Stimulated activated CD4-positive, alpha-beta T cell treated with anti-CD3 and anti-CD28 coated beads, Interleukin-1b, Interleukin-23, amount 100 ng/mL, for 24 hours (primary cell): Measurements from ENCODE around the gene DNASE1L1.

ENCODE experiments used
- DNase-seq, 4 experiments: peaks; one replicate each; pipeline ENCODE4 v3.0.0-alpha.2; 2020; ENCODE audit warnings: low read depth in 4 of 4, low spot score in 1 of 4

DNASE1L1 gene

DNA sequence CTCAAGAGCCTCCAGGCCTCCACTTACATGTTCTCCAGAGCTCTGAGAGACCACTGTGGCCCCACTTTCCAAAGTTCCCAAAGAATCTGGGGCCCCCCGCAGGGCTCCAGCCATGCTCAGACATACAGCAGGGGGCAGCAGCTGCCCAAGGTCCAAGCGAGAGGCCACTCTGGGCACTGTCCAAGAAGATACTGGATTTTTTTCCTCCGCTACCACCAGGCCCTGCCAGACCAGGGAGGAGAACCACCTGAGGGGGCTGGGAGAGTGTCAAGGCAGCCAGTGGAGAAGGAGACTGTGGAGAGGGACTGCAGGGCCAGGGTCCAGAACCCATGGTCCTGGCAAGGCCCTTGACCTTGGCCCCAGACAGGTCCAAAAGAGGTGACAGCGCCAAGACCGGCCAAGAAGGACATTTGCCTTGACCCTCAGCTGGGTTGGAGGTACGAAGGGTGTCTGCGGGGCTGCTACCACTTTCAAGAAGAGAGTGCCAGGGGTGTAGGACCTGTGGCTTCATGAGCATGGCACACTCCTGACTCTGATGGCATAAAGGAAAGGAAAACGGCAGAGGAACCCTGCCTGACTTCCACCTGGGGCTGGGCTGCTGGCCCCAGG lies 24.7 kb downstream of the DNASE1L1 start:
- no peak for DNase-seq

DNA sequence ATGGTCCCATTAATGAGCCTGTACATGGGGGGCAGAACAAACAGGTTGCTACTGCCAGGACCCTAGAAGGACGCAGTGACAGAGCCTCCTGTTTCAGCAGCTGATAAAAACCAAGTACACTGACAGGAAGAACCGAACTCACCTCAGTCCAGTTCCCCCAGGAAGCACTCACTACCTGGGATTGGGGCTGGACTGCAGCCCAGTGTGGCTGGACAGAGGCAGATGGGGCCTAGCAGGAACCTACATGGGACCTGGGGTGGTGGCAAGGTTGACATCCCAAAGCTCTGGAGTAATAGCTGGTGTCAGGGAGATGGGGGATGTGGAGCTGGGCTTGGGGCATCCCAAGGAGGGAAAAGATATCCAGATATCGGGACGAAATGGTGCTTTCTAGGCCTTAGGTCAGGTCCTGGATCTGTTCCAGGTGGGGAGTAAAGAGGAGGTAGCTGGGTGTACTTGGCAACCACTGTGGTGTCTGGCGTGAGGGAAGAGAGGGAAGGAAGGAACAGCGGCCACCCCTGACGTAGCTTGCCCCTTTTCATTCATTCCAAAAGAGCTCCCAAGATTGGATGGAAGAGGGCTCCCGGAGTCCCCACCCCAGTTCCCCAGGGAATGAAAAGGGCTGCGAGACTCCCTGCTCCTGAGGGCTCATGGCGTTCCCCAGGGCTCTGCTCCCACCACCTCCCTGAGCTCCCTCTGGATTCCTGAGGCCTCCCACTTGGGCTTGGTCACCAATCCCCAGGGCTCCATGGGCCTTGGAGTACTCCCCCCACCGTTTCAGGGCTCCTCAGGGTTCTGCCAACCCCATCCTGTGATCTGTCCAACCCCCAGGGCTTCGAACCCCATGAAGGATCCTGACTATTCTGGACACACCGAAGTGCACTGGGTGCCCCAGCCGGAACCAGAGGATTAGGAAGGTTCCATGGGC lies 25.4 kb downstream of the DNASE1L1 start:
- no peak for DNase-seq

DNA sequence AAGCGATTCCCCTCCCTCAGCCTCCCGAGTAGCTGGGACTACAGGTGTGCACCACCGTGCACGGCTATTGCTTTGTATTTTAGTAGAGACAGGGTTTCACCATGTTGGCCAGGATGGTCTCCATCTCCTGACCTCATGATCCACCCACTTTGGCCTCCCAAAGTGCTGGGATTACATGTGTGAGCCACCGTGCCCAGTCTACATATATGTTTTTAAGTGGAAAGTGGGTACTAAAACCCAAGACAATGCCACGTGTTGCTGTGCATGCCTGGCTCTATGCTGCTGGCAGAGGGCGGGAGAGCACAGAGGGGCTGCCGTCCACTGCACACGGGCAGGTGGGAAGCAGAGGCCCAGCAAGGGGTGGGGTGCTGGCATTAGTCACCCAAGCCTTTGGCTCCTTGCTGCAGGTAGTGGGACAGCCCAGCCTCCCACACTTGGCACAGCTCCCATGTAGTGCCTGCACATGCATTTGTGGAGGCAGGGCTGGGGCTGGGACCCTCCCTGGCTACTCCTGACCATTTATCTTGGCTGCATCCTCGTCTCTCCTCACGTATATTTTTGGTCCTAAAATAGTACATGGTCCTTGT lies 26.5 kb downstream of the DNASE1L1 start:
- DNase-seq = no peak

DNA sequence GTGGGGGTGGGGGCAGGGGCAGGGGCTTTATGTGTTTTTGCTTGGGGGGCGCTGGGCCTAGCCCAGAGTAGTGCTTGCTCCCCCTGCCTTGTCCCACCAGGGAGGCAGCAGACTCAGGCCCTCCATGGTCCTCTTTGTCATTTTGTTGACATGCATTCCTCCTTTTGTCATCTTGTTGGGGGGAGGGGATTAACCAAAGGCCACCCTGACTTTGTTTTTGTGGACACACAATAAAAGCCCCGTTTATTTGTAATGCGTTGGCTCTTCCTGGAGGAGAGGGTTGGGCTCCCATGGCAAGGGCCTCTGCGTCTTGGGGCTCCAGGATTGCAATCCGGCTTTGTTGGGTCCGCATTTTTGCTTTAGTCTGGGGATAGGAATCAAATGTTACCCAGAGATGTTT lies 27.8 kb downstream of the DNASE1L1 start:
- no peak for DNase-seq

DNA sequence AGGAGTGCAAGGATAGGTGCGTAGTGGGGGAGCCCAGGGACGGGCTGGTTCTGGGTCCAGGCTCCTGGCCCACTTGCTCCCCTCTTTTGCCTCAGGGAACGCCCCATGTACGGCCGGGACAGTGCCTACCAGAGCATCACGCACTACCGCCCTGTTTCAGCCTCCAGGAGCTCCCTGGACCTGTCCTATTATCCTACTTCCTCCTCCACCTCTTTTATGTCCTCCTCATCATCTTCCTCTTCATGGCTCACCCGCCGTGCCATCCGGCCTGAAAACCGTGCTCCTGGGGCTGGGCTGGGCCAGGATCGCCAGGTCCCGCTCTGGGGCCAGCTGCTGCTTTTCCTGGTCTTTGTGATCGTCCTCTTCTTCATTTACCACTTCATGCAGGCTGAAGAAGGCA lies 28.3 kb downstream of the DNASE1L1 start:
- DNase-seq = no peak

DNA sequence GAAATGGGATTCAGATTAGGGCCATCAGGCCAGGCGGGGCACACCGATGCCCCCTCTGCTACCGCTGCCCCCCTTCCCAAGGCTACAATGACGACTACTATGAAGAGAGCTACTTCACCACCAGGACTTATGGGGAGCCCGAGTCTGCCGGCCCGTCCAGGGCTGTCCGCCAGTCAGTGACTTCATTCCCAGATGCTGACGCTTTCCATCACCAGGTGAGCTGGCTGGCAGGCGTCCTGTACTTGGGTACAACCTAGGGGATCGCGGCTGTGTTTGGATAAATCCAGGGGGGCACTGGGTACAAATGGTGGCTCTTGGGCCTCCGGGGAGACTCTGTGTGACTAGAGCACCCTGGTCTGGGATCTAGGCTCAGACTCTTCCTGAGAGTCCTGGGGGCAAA lies 28.9 kb downstream of the DNASE1L1 start:
- no peak for DNase-seq

DNA sequence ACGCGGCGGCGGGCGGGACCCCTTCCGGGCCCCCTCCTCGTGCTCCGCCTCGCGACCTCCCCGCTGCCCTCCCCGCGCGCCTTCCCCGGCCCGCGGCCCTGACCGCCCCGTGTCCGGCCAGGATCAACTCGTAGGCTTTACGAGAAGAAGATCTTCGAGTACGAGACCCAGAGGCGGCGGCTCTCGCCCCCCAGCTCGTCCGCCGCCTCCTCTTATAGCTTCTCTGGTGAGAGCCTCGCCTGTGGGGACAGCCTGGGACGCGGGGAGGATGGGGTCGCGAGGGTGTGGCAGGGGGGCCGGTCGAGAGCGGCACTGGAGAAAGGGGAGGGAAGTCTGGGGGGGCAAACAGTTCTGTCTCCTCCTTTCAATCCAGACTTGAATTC lies 29.5 kb downstream of the DNASE1L1 start:
- no peak for DNase-seq

DNA sequence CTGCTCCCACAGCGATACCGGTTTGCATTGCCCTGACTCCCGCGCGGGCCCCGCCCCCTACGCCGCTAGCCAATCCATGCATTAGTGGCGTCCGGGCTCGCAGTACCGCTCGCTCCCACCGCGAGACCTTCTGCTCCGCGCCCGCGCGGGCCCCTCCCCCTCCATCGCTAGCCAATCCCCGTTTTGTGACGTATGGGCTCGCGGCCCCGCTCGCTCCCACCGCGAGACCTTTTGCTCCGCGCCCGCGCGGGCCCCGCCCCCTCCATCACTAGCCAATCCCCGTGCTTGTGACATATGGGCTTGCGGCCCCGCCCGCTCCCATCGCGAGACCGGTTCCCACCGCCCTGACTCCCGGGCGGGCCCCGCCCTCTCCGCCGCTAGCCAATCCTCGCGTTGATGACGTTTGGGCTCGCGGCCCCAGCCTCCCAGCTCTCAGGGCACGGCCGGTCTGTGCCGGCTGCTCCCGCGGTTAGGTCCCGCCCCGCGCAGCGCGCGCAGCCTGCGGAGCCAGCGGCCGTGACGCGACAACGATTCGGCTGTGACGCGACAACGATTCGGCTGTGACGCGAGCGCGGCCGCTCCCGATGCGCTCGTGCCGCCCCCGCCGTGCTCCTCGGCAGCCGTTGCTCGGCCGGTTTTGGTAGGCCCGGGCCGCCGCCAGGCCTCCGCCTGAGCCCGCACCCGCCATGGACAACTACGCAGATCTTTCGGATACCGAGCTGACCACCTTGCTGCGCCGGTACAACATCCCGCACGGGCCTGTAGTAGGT lies 30.1 kb downstream of the DNASE1L1 start, which contains the start of gene EMD:
EMD (plus strand) TSS at position 497 of the 770 bp plus-strand sequence; CDS start at position 687, 190 bp downstream.
- DNase-seq = peak; percentile 79 to 92 (median 84)

DNA sequence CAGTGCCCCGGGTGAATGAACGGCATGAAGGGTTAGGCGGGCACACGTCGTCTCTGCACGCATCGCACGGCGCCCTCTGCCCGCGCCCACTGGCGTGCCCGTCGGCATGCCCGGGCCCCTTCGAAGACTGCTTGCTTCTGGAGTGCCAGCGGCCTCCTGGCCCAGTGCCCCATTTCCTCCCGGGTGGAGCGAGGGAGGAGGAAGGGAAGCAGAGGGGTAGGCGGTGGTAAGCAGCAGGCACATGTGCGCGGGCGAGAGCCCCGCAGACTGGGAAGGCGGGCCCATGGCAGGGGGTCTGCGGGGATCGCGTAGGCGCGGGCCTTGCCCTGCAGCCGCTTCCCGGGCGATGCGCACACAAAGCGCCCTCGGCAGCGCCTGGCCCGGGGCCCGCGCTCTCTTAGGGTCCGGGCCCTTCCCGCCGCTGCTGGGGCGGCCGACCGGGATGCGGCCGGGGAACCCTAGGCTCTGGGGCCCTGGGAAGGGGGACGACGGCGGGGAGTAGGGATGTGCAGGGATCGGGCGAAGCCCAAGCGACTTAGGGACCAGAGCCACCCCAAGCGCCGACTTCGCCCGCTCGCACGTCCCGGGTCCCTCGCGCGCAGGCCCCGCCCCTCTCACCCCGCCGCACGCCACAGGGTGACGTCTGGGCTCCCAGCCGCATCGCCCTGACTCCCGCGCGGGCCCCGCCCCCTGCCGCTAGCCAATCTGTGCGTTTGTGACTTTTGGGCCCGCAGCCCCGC lies 30.8 kb downstream of the DNASE1L1 start:
- DNase-seq = peak in 1 of 4 experiments; percentile 87

DNA sequence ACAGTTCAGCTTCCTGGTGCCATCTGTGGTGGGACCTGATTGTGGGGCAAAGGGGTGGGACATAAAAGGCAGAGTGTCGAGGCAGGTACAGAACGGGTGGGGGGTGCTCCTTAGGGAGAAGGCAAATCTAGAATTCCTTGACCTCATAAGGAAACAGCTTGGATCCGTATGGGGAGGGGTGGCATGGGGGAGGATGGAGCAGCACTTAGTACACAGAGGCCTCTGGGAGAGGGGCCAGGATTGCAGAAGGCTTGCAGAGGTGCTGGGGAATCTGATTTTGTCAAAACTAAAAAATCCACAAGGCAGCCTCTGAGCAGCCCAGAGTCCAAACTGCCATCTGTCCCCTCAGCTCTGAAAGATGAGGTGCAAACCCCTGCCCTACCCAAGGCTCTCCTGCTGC lies 32.3 kb downstream of the DNASE1L1 start:
- no peak for DNase-seq

DNA sequence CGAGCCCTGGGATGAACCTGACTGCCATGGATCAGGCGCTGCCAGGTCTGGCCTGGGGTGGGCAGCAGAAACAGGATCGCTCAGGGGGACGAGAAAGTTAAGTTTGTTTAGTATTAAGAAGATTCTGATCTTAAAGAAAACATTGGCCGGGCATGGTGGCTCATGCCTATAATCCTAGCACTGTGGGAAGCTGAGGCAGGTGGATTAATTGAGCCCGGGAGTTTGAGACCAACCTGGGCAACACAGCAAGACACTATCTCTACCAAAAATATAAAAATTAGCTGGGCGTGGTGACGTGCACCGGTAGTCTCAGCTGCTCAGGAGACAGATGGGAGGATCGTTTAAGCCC lies 33.9 kb downstream of the DNASE1L1 start:
- no peak for DNase-seq

DNA sequence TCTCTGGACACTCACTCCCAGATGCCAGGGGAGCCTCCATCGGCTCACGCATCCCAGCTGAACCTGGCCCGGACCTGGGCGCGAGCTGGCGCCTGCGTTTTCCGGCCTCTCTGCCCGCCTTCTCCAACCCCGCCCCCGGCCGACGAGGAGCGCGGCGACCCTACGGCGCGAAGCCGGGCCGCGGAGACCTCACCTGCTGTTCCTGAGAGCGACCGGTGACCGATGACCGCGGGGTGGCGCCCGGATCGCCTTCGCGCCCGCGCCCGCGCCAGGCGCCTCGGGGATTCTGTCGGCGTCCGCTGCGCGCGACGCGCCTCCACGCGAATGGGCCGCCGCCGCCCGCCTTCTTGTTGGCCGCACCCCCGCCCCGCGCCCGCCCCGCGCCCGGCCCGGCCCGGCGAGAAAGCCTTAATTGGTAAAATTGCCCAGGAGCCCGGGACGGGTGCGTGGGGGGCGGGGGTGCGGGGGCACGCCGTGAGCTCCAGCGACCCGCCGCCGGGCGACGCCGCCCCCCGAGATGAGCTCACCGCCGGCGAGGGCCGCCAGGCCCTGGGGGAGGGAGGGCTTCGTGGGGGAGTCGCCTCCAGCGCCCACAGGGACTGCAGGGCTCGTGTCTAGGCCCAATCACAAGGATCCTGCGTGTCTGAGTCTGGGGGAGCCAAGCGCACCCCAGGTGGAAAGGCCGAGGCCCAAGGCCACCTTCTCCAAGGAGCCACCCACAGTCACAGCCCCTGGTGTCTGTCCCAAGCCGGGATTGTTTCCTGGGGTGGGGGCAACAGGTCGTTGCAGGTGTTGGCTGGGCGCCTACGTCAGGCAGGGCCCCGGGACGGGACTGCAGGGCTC lies 34.5 kb downstream of the DNASE1L1 start, which contains the start of gene FLNA:
FLNA (minus strand) TSS at position 322 of the 843 bp plus-strand sequence. CDS start 3,389 bp downstream, outside the sequence.
- no peak for DNase-seq

DNA sequence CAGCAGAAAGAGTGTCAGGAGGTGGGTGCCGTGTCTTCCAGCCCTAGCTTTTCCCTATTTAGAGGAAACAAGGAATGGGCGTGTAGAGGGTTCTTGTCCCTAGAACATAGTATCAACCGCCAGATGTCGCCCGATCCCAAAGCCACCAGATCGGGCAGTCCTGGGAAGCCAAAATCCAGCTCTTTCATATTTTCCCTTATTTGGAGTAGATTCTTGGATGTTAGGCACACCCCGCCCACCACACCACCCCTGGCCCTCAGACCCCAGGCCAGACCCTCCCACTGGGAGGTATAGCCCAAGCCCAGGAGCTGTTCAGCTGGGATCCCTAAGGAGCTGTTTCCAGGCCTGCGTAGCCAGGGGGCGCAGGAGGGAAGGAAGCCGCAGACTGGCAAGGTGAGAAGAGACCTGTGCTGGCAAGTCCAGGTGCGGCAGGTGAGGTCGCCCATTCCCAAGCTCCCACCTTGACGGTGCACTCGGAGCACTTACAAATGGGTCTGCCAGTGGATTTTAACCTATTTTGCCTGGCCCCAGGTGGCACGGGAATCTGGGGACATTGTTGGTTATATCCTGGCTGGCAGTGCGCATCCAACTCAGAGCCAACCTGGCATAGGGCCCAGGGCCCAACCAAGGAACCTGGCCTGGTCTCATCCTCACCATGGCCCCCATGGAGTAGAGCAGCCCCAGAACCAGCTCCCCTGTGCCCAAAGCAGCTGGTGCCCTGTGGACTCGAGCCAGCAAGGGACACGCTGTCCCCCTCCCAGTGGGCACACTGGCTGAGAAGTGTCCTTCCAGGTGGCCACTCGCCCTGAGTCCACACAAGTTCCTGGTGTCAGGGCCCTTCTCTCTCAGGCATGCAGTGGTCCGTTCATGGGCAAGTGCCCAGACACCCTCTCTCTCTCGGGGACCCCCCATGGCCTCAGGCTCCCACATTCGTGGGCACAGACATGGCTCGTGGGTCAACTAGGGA lies 35.4 kb downstream of the DNASE1L1 start:
- DNase-seq = no peak

DNA sequence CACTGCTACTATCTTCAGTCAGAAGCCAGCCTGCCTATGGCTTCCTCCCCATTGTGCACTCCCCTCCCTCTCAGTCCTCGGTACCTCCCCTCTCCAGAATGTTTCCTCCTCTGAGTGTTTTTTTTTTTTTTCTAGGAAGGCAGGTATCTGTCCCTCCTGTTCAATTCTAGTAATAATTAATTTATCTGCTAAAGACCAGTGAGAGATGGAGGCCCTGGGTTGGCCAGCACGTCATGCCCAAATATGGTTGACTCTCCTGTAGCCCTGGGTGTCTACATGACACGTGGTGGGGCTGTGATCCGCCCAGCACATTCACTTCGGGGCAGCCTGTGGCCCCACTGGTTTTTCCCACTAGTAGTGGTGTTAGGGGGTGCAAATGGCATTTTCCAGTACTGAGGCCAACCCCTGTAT lies 36.4 kb downstream of the DNASE1L1 start:
- no peak for DNase-seq

DNA sequence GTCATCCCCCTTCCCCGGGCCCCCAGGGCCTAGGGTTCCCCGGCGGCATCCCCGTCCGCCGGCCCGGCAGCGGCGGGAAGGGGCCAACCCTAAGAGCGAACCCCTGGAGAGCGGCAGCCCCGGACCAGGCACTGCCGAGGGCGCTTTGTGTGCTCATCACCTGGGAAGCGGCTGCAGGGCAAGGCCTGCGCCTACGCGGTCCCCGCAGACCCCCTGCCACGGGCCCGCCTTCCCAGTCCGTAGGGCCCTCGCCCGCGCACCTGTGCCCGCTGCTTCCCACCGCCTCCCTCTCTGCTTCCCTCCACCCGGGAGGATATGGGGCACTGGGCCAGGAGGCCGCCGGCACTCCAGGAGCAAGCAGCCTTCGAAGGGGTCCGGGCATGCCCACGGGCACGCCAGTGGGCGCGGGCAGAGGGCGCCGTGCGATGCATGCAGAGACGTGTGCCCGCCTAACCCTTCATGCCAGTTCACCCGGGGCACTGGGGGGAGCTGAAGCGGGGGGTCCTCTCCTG lies 37.2 kb downstream of the DNASE1L1 start:
- no peak for DNase-seq

DNA sequence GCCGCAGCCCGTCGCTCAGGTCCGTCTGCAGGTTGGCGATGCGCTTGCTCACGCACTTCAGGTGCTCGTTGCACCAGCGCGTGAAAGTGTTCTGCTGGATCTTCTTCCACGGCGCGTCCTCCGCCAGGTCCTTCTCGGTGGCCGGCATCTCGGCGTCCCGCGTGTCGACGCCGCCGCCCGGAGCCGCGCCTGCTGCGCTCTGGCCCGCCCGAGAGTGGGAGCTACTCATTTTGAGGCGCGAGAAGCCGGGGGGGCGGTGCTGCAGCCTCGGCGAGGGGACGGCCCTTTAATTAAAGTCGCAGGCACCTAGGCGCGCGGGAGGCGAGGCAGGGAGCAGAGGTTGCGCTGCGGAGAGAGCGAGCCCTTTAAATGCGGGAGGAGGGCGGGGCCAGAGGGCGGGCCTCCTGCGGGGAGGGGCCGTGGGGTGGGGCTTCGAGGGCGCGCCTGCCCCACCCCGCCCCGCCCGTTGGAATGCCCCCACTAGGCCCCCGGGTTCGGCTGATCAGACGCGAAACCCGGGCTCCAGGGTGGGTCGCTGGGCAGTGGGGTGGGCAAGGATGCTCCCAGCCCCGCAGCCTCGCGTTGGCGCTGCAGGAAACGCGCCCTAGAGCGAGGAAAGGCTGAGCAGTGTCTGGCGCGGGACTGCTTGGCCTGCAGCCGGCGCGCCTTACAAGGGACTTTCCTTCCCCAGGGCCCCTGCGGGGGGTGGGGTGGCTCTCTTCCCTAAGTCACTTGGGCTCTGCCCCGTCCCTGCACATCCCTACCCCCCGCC lies 37.9 kb downstream of the DNASE1L1 start:
- DNase-seq = peak; percentile 66 to 89 (median 80)

DNA sequence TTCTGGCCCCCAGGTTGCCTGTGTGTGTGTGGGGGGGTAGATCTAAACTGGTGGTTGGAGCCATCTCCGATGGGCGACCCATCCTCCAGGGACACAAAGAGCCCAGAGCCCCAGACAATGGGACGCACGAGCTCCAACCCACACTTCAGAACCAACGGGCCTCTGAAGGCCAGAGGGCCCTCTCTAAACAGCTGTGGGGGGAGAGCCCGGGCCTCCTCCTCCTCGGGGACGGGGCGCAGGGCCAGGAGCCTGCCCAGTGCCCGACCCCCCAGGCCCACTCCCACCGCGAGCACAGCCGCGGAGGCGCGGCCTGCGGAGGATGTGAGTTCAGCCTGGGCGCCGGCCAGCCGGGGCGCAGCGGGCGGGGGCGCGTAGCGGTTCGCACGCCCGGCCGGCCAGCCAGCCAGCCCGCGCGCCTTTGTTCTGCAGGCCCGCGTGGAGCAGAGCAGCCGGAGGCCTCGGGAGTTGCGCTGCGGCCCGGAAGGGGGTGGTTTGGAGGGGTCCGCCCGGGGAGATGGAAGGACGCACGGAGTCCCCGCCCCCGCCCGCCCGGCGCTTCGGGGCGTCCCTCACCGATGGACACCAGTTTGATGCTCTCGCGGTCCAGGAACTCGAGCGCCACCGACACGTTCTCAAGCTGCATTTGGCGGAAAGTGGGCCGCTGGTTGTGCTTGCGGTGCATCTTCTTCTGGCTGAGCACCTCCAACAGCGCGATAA lies 38.6 kb downstream of the DNASE1L1 start:
- DNase-seq = no peak
